NB4 (cell line): ENCODE measurements around the gene LUZP2.

Source experiments
- DNase-seq: peaks from one replicate; pipeline ENCODE4 v3.0.0; 2010; ENCODE audit warnings: low read depth
- H3K4me3 ChIP-seq: one replicate; pipeline ENCODE4 v1.5.1; 2011; ENCODE audit warnings: mild to moderate bottlenecking, low read depth, low read length, moderate library complexity
- MYC ChIP-seq: IDR thresholded peaks from 2 replicates; pipeline ENCODE4 v1.6.1; 2011; ENCODE audit warnings: low read depth, low read length
- POLR2A ChIP-seq: IDR thresholded peaks from 2 replicates; pipeline ENCODE4 v1.6.1; 2011; ENCODE audit warnings: mild to moderate bottlenecking; ENCODE audit not compliant: insufficient read length; ENCODE audit errors: extremely low read depth
- TF ChIP-seq, protein P1 (sequence below): IDR thresholded peaks from 2 replicates; pipeline ENCODE4 v1.6.1; 2011; ENCODE audit warnings: low read depth, low read length
- TF ChIP-seq, protein P2 (sequence below): IDR thresholded peaks from one replicate; pipeline ENCODE4 v1.5.1; 2012; ENCODE audit warnings: low read depth, low read length

Gene LUZP2

DNA sequence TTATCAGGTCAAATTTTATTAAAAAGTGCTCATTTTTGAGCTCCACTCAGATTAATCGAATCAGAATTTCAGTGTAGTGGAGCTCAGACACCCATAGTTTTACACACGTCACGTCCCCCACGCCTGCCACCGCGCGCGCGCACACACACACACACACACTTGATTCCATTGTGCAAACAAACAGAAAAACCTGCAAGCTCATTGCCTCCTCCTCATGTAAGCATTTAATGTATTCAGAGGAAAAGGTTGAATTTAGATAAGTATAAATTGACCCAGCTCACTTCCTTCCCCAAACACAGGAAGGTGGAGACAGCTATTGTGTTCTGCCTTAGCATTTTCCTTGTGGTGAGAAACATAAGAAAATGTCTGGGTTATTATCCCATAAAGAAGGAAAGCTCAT, 336.7 kb downstream of the LUZP2 start:
- TF ChIP-seq, protein P1, sequence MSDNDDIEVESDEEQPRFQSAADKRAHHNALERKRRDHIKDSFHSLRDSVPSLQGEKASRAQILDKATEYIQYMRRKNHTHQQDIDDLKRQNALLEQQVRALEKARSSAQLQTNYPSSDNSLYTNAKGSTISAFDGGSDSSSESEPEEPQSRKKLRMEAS = no peak
- TF ChIP-seq POLR2A = no peak
- TF ChIP-seq MYC = no peak
- TF ChIP-seq, protein P2, sequence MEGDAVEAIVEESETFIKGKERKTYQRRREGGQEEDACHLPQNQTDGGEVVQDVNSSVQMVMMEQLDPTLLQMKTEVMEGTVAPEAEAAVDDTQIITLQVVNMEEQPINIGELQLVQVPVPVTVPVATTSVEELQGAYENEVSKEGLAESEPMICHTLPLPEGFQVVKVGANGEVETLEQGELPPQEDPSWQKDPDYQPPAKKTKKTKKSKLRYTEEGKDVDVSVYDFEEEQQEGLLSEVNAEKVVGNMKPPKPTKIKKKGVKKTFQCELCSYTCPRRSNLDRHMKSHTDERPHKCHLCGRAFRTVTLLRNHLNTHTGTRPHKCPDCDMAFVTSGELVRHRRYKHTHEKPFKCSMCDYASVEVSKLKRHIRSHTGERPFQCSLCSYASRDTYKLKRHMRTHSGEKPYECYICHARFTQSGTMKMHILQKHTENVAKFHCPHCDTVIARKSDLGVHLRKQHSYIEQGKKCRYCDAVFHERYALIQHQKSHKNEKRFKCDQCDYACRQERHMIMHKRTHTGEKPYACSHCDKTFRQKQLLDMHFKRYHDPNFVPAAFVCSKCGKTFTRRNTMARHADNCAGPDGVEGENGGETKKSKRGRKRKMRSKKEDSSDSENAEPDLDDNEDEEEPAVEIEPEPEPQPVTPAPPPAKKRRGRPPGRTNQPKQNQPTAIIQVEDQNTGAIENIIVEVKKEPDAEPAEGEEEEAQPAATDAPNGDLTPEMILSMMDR = no peak
- no peak for DNase-seq
- no peak overlapping the region for H3K4me3 ChIP-seq

DNA sequence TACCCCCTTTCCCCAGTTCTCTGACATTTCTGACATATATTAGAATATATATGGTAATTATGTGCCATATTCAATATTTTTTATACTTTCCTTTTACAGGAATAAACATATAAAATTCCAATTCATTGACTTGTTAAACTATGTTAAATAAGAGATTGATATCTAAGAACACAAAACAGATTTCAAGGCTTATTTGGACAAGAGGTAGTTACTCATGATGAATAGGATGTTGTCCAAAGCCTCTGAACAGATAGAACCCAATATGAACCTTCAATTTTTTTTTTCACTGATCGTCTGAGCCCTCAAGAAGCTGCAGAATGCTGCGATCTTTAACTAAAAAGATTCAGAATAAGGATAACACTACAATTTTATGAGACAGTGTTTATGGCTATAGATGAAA, 340.3 kb downstream of the LUZP2 start:
- no peak overlapping the region for H3K4me3 ChIP-seq
- no peak for DNase-seq
- TF ChIP-seq MYC (no peak), POLR2A (no peak)
- TF ChIP-seq, protein P2 = no peak
- TF ChIP-seq, protein P1 = no peak

DNA sequence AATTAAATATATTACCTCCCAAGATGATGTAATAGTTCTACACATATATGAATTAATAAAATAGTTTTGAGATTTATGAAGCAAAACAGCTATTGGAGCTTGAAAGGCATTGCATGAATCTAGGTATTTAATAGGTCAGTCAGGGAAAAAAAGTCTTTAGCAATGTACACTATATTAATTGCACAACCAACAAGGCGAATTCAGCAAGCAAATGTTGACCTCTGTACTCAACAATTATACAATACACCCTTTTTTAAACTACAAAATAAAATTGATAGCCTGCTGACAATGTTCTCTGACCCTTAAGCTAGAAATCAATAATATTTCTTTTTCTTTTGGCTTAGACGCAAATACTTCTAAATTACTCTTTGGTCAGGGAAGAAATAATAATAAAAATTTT, 345.5 kb downstream of the LUZP2 start:
- no peak overlapping the region for H3K4me3 ChIP-seq
- DNase-seq = no peak
- TF ChIP-seq, protein P1 = no peak
- no peak for TF ChIP-seq MYC
- TF ChIP-seq, protein P2 = no peak
- no peak for TF ChIP-seq POLR2A

DNA sequence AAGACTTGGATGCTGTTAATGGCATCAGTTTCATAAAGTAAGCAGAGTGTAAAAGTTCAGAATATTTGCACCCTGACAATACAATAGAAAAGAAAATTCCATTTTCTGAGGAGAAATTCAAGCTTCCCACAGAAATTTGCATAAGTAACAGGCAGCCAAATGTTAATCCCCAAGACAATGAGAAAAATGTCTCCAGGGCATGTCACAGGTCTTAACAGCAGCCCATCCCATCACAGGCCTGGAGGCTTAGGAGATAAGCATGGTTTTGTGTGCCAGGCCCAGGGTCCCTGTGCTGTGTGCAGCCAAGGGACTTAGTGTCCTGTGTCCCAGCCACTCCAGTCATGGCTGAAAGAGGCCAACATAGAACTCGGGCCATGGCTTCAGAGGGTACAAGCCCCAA, 347.6 kb downstream of the LUZP2 start:
- no peak for DNase-seq
- no peak overlapping the region for H3K4me3 ChIP-seq
- TF ChIP-seq, protein P2 = no peak
- TF ChIP-seq, protein P1 = no peak
- no peak for TF ChIP-seq MYC
- TF ChIP-seq POLR2A = no peak

DNA sequence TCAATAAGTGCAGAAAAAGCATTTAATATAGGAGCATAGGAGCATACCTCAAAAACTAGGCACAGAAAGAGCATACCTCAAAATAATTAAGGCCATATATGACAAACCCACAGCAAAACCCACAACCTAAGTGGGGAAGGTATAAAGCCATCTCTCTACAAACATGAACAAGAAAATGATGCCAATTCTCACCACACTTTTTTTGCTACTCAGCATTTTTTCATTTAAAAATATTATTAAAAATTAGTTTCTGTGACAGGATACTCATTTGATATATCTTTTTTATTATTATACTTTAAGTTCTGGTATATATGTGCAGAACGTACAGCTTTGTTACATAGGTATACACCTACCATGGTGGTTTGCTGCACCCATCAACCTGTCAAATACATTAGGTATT, 352.0 kb downstream of the LUZP2 start:
- TF ChIP-seq MYC (no peak), POLR2A (no peak)
- TF ChIP-seq, protein P2 = no peak
- TF ChIP-seq, protein P1 = no peak

DNA sequence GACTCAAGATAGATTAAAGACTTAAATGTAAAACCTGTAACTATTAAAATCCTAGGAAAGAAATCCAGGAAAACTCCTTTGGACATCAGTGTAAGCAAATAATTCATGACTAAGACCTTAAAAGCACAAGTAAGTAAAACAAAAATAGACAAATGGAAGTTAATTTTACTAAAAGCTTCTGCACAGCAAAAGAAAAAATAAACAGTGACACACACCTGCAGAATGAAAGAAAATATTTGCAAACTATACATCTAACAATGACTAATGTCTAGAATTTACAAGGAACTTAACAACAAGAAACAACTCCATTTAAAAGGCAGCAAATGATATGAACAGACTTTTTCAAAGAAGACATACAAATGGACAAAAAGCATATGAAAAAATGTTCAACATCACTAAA, 359.1 kb downstream of the LUZP2 start:
- DNase-seq = no peak
- TF ChIP-seq MYC (no peak), POLR2A (no peak)
- TF ChIP-seq, protein P2 = no peak
- TF ChIP-seq, protein P1 = no peak
- no peak overlapping the region for H3K4me3 ChIP-seq

More for the DNA sequence above, 352.0 kb downstream of the LUZP2 start:
- H3K4me3 ChIP-seq = no peak overlapping the region
- no peak for DNase-seq
